Psoas muscle (tissue), 8 donors: ENCODE results near the gene C2CD4B. TPM values are rescaled to one million over a fixed set of nuclear protein-coding genes. Genes with fewer than 3 reads are reported as not detected.

ENCODE experiments used
- ATAC-seq, 4 donors: fragments of 200-7000 bp; cut with Tn5 transposase; one replicate each; pipeline ENCODE4 v1.9.1; 2020; ENCODE audit warnings: moderate library complexity in 3 of 4, mild to moderate bottlenecking in 2 of 4
- DNase-seq, 2 donors: peaks; one replicate each; pipeline ENCODE4 v3.0.0-alpha.2; 2020
- H3K27ac ChIP-seq: fragments of 200-600 bp; one replicate; pipeline ENCODE4 v1.8.0; 2022
- H3K27me3 ChIP-seq, 3 donors: fragments of 200-600 bp in 1 of 3; one replicate each; pipeline versions ENCODE4 v1.6.1 to v1.8.0; 2013 to 2022; ENCODE audit warnings: low read length in 2 of 3, mild to moderate bottlenecking in 2 of 3, moderate library complexity in 1 of 3; ENCODE audit not compliant: insufficient read depth in 3 of 3
- H3K36me3 ChIP-seq, 2 donors: fragments of 200-600 bp in 1 of 2; one replicate each; pipeline versions ENCODE4 v1.6.1 to v1.8.0; 2013 to 2022; ENCODE audit warnings: low read depth in 1 of 2, mild to moderate bottlenecking in 1 of 2, moderate library complexity in 1 of 2; ENCODE audit not compliant: insufficient read depth in 1 of 2
- H3K4me1 ChIP-seq: fragments of 200-600 bp; one replicate; pipeline ENCODE4 v1.8.0; 2022
- H3K4me3 ChIP-seq: fragments of 200-600 bp; one replicate; pipeline ENCODE4 v1.8.0; 2022; ENCODE audit warnings: mild to moderate bottlenecking
- H3K9me3 ChIP-seq: fragments of 200-600 bp; one replicate; pipeline ENCODE4 v1.8.0; 2022
- WGBS, 3 donors: extraction: QIAGEN DNeasy Blood & Tissue Kit; methylation state at CpG; one replicate each; pipeline versions ENCODE4 v1.1.6 to v1.1.7; 2013; 5-methylcytosine and 5-hydroxymethylcytosine counted together
- intact Hi-C, 2 donors: fragments of 100-400 bp; cut with DNase I; formaldehyde crosslinking; loops; one replicate each; pipeline versions ENCODE4 v1.11.0 to v1.14.2; 2022
- polyA plus RNA-seq, 3 donors: library from polyadenylated mRNA; stranded (reverse); fragments of 200-250 nt; gene quantifications; one replicate each; pipeline ENCODE4 v1.2.3, GENCODE V29; 2013
- total RNA-seq, 4 donors: library from RNA; stranded (reverse); fragmentation: NEBNext Ultra II Directional in 2 of 4; extraction: Animal tissue kit (Norgen Biotek cat#: 25700) in 2 of 4; gene quantifications; one replicate each; pipeline versions ENCODE4 v1.2.1 to v1.2.4, GENCODE V29; 2021 to 2023
- TF ChIP-seq, protein P1 (sequence below): fragments of 200-600 bp; IDR thresholded peaks from one replicate; pipeline ENCODE4 v1.8.0; 2022; ENCODE audit warnings: antibody characterized with exemption
- donor health status: healthy with polysubstance abuse.
- donor health status: DM: no; HTN: no; CAD: no; lungs with moderate emphysema.
- donor health status: Bipolar disorder and iron deficiency.
- donor health status: healthy.
- donor health status: DM: yes; HTN: yes; CAD: no.
- donor health status: DM: no; HTN: no; CAD: no.
- donor health status: DM: no; HTN: no; CAD: no.
- donor health status: DM: yes; HTN: yes; CAD: no.

Gene C2CD4B
- total and polyA plus RNA-seq, 7 donors = 0.17 to 8.6 (median 1.0) TPM

DNA sequence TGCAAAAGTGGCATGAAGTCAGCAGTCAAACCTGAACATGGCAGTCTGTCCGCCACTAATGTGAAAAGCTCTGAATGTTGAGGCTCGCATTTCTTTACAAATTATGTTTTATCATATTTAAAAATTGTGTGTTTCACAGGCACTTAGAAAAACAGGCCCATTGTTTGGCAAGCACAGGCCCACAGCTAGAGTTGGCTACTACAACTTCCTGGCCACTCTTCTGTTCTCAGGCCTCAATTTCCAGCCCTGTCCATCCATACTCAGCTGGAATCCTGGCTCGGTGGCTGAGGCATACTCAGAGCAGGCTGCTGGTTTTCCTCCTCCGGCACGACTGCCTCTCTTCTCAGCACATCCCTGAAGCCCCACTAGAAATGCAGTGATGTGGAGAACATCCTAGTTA, 44.3 kb downstream of the C2CD4B start:
- Histone ChIP-seq H3K4me3 (no peak overlapping the region), H3K4me1 (peaks cover 18% of the 10 kb centered on the region), H3K36me3 (no peaks in the 10 kb centered on the region), H3K9me3 (no peaks in the 10 kb centered on the region), H3K27ac (no peak overlapping the region), H3K27me3 (no peaks in the 10 kb centered on the region)
- TF ChIP-seq, protein P1, sequence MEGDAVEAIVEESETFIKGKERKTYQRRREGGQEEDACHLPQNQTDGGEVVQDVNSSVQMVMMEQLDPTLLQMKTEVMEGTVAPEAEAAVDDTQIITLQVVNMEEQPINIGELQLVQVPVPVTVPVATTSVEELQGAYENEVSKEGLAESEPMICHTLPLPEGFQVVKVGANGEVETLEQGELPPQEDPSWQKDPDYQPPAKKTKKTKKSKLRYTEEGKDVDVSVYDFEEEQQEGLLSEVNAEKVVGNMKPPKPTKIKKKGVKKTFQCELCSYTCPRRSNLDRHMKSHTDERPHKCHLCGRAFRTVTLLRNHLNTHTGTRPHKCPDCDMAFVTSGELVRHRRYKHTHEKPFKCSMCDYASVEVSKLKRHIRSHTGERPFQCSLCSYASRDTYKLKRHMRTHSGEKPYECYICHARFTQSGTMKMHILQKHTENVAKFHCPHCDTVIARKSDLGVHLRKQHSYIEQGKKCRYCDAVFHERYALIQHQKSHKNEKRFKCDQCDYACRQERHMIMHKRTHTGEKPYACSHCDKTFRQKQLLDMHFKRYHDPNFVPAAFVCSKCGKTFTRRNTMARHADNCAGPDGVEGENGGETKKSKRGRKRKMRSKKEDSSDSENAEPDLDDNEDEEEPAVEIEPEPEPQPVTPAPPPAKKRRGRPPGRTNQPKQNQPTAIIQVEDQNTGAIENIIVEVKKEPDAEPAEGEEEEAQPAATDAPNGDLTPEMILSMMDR = no peak
- intact Hi-C loops = loop anchor here in 1 of 2 donors (10.0 kb wide), 2 partner anchors 134 to 184 kb away; no protein-coding TSS in a partner anchor
- 80 to 91% (median 85%) methylated on average over 5 of the region's 5 CpGs for WGBS, 3 donors
- DNase-seq = no peak
- ATAC-seq = no peak

DNA sequence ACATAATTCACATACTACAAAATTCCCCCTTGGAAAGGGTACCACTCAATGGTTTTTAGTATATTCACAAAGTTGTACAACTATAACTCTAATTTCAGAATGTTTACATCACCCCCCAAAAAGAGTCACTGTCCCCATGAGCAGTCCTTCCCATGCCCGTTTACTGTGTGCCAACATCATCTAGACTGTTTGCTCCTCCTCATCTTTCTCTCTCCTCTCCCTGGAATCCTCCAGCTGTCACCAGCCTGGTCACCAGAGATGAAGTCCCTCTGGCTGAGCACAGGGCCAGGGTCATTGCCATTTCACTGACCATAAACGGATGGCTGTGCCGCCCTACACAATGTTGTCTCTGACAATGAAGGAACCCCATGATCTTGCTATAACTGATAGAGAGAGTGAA, 45.2 kb downstream of the C2CD4B start:
- TF ChIP-seq, protein P1 = no peak
- Histone ChIP-seq H3K4me3 (no peak overlapping the region), H3K36me3 (no peaks in the 10 kb centered on the region), H3K27me3 (no peaks in the 10 kb centered on the region), H3K27ac (peak overlapping the region; percentile 83), H3K4me1 (peaks cover 18% of the 10 kb centered on the region), H3K9me3 (no peaks in the 10 kb centered on the region)
- WGBS, 3 donors = 50 to 86% (median 58%) methylated on average over 3 of the region's 3 CpGs
- peak; percentile 68 to 86 (median 70) for ATAC-seq
- no peak for DNase-seq
- intact Hi-C loops = loop anchor here in 1 of 2 donors (10.0 kb wide), 2 partner anchors 135 to 185 kb away; no protein-coding TSS in a partner anchor

DNA sequence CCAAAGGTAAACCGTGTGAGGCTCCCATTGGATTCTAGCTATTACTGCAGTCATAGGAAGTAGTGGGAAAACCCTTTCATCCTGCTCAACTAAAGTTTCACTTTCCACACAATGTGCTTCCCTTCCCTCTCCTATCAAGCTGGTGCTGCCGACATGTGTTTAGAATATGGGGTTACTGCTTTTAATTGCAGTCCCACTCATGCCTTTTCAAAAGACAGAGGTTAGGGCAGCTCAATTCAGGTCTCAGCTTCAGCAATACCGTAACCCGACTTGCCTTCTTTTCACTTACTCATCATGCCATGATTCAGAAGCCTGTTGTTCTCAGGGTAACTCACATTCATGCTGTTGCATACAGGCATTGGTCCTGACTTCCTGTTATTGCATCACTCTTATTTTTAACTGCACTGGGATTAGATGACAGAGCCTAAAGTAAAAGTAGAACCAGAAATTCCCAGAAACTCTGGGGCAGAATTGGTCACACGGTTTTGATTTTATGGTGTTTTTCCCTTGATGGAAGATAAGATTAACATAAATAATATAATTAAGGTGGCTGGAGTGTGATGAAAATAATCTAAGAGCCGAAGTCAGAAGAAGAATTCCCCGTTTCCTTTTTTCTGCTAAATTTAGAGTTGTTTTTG, 45.7 kb downstream of the C2CD4B start:
- H3K27ac ChIP-seq = peak overlapping the region; percentile 83
- no peaks in the 10 kb centered on the region for H3K27me3 ChIP-seq
- ATAC-seq (peak; percentile 91 to 95 (median 92)), DNase-seq (no peak)
- intact Hi-C loops = no loop called here
- H3K4me1 ChIP-seq = peaks cover 18% of the 10 kb centered on the region
- H3K4me3 ChIP-seq = peak overlapping the region; percentile 25
- TF ChIP-seq, protein P1 = peak; percentile 10
- no peaks in the 10 kb centered on the region for H3K36me3 ChIP-seq
- WGBS, 3 donors = 21 to 37% (median 26%) methylated on average over 7 of the region's 7 CpGs
- H3K9me3 ChIP-seq = no peaks in the 10 kb centered on the region

DNA sequence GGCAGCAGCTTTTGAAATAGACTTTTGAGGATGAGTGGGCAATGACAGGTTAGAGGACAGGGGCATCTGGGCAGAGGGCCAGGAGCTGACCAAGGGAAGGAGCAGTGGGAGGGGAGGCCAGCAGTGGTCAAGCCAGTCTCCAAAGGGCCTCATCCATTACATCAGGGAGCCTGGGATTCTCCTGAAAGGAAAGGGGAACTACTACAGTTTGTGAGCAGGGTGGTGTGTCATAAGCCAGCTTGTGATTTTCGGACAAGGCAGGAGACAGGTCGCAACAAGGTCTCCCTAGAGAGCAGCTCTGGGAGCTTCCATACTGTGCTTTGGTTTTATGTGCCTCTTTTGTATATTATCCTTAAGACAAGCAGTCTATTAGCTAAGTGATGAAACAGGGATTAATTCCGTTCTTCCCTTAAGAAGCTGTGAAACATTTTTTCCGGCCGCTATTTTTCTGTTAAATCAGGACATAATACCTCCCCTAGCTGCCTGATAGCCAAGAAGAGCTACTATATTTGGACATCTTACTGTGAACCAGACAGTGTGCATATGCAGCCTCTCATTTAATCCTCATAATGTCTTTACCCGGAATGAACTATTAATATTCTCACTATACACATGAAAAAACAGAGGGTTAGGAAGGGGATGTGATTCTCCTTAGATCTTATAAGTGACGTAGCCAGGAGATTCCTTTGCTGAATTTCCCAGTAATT, 46.4 kb downstream of the C2CD4B start:
- WGBS, 3 donors = 52 to 68% (median 62%) methylated on average over 7 of the region's 7 CpGs
- intact Hi-C loops = no loop called here
- peaks cover 18% of the 10 kb centered on the region for H3K4me1 ChIP-seq
- peak overlapping the region; percentile 83 for H3K27ac ChIP-seq
- DNase-seq = no peak
- H3K36me3 ChIP-seq = no peaks in the 10 kb centered on the region
- peak overlapping the region; percentile 25 for H3K4me3 ChIP-seq
- peak in 3 of 4 donors; percentile 2 to 7 (median 4) for ATAC-seq
- TF ChIP-seq, protein P1 = no peak
- H3K27me3 ChIP-seq = no peaks in the 10 kb centered on the region
- no peaks in the 10 kb centered on the region for H3K9me3 ChIP-seq
